ENCODE data around the gene FRMPD2.

FRMPD2 gene

GRCh38 chr10:48236199-48236621 lies 38.3 kb downstream of the FRMPD2 start:
- H3K79me2 ChIP-seq (ENCODE audit: insufficient read depth, low read length): no peaks in the 10 kb centered on the region
- H3K4me2 ChIP-seq (ENCODE audit: low read depth, low read length, poor library complexity, severe bottlenecking): no peak overlapping the region
- H3K27me3 ChIP-seq (ENCODE audit: insufficient read depth, low read length, poor library complexity, severe bottlenecking): no peaks in the 10 kb centered on the region
- no peaks in the 10 kb centered on the region for H3K36me3 ChIP-seq (ENCODE audit: insufficient read depth, low read length)
- no peaks in the 10 kb centered on the region for H3F3A ChIP-seq (ENCODE audit: low read depth)
- no peak for TF ChIP-seq EZH2phosphoT487 (IDR thresholded peaks at IDR 0.05; ENCODE audit: borderline replicate concordance)
- TF ChIP-seq, protein P1, sequence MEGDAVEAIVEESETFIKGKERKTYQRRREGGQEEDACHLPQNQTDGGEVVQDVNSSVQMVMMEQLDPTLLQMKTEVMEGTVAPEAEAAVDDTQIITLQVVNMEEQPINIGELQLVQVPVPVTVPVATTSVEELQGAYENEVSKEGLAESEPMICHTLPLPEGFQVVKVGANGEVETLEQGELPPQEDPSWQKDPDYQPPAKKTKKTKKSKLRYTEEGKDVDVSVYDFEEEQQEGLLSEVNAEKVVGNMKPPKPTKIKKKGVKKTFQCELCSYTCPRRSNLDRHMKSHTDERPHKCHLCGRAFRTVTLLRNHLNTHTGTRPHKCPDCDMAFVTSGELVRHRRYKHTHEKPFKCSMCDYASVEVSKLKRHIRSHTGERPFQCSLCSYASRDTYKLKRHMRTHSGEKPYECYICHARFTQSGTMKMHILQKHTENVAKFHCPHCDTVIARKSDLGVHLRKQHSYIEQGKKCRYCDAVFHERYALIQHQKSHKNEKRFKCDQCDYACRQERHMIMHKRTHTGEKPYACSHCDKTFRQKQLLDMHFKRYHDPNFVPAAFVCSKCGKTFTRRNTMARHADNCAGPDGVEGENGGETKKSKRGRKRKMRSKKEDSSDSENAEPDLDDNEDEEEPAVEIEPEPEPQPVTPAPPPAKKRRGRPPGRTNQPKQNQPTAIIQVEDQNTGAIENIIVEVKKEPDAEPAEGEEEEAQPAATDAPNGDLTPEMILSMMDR (conservative IDR thresholded peaks at IDR 0.05; ENCODE audit: low read length): no peak
- H4K20me1 ChIP-seq (ENCODE audit: insufficient read depth, low read length, poor library complexity, severe bottlenecking): no peaks in the 10 kb centered on the region
- H3K9ac ChIP-seq (ENCODE audit: low read depth, low read length, poor library complexity, severe bottlenecking): no peak overlapping the region
- H2AFZ ChIP-seq (ENCODE audit: low read length): no peak overlapping the region
- H3K4me3 ChIP-seq (ENCODE audit: low read length, poor library complexity, severe bottlenecking): no peak overlapping the region
- H3K9me3 ChIP-seq (ENCODE audit: insufficient read depth, low read depth, low read length): no peaks in the 10 kb centered on the region
- H3K9me2 ChIP-seq (replicated peaks; ENCODE audit: low read depth, low read length): no peaks in the 10 kb centered on the region
- peaks cover 8% of the 10 kb centered on the region for H3K4me1 ChIP-seq (ENCODE audit: insufficient read depth, low read length, poor library complexity, severe bottlenecking)

DNA sequence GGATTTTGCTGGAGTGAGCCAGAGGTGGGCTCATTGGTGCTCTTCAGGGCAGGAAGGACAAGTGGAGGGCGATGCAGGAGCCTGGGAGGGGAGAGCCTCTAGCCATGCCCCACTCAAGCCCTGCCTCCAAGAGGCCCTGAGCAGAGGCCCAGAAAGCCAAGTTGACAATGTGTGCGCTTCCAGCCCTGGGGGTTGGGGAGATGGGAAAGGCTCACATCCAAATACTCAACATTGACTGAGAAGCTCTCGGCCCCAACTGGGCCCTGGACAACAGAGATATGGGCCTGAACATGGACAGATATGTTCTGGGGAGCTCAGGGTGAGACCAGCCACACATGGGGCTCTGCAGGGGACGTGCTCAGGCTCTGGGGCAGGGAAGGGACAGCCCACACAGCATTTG lies 39.0 kb downstream of the FRMPD2 start:
- peaks cover 14% of the 10 kb centered on the region for H3K4me1 ChIP-seq (ENCODE audit: insufficient read depth, low read length, poor library complexity, severe bottlenecking)
- no peaks in the 10 kb centered on the region for H3K79me2 ChIP-seq (ENCODE audit: insufficient read depth, low read length)
- no peaks in the 10 kb centered on the region for H3K9me3 ChIP-seq (ENCODE audit: insufficient read depth, low read depth, low read length)
- no peaks in the 10 kb centered on the region for H3F3A ChIP-seq (ENCODE audit: low read depth)
- H3K36me3 ChIP-seq (ENCODE audit: insufficient read depth, low read length): no peaks in the 10 kb centered on the region
- no peaks in the 10 kb centered on the region for H4K20me1 ChIP-seq (ENCODE audit: insufficient read depth, low read length, poor library complexity, severe bottlenecking)
- no peak overlapping the region for H3K4me2 ChIP-seq (ENCODE audit: low read depth, low read length, poor library complexity, severe bottlenecking)
- no peak overlapping the region for H3K9ac ChIP-seq (ENCODE audit: low read depth, low read length, poor library complexity, severe bottlenecking)
- H2AFZ ChIP-seq (ENCODE audit: low read length): no peak overlapping the region
- no peak for TF ChIP-seq EZH2phosphoT487 (IDR thresholded peaks at IDR 0.05; ENCODE audit: borderline replicate concordance)
- H3K4me3 ChIP-seq (ENCODE audit: low read length, poor library complexity, severe bottlenecking): no peak overlapping the region
- no peaks in the 10 kb centered on the region for H3K27me3 ChIP-seq (ENCODE audit: insufficient read depth, low read length, poor library complexity, severe bottlenecking)
- no peaks in the 10 kb centered on the region for H3K9me2 ChIP-seq (replicated peaks; ENCODE audit: low read depth, low read length)

DNA sequence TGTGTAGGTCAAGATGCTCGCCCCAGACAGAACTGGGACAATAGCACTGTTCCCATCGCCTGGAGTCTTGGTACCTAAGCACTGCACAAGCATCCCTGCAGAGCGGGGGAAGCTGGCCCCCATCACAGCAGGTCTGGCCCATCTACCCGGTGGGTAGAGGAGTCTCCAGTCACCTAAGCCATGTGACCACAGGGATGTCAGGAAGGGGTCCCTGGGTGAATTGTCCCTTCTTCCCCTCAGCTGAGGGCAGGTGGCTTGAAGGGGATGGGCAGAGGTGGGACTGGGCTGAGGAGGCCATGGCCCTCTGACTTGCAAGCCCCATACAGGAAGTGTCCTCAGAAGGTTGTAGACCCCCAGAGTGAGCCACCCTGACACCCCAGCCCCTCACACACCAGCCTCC lies 39.7 kb downstream of the FRMPD2 start:
- H3K4me2 ChIP-seq (ENCODE audit: low read depth, low read length, poor library complexity, severe bottlenecking): no peak overlapping the region
- no peaks in the 10 kb centered on the region for H3F3A ChIP-seq (ENCODE audit: low read depth)
- H2AFZ ChIP-seq (ENCODE audit: low read length): no peak overlapping the region
- H3K36me3 ChIP-seq (ENCODE audit: insufficient read depth, low read length): no peaks in the 10 kb centered on the region
- TF ChIP-seq EZH2phosphoT487 (IDR thresholded peaks at IDR 0.05; ENCODE audit: borderline replicate concordance): no peak
- TF ChIP-seq, protein P1 (conservative IDR thresholded peaks at IDR 0.05; ENCODE audit: low read length): no peak
- no peak overlapping the region for H3K9ac ChIP-seq (ENCODE audit: low read depth, low read length, poor library complexity, severe bottlenecking)
- no peak overlapping the region for H3K4me3 ChIP-seq (ENCODE audit: low read length, poor library complexity, severe bottlenecking)
- H3K27me3 ChIP-seq (ENCODE audit: insufficient read depth, low read length, poor library complexity, severe bottlenecking): no peaks in the 10 kb centered on the region
- no peaks in the 10 kb centered on the region for H4K20me1 ChIP-seq (ENCODE audit: insufficient read depth, low read length, poor library complexity, severe bottlenecking)
- H3K79me2 ChIP-seq (ENCODE audit: insufficient read depth, low read length): no peaks in the 10 kb centered on the region
- no peaks in the 10 kb centered on the region for H3K9me2 ChIP-seq (replicated peaks; ENCODE audit: low read depth, low read length)
- H3K4me1 ChIP-seq (ENCODE audit: insufficient read depth, low read length, poor library complexity, severe bottlenecking): peaks cover 15% of the 10 kb centered on the region
- H3K9me3 ChIP-seq (ENCODE audit: insufficient read depth, low read depth, low read length): no peaks in the 10 kb centered on the region

- Histone ChIP-seq H3K4me2 (ENCODE audit: low read depth, low read length, poor library complexity, severe bottlenecking) (no peak overlapping the region), H3F3A (ENCODE audit: low read depth) (no peaks in the 10 kb centered on the region), H2AFZ (ENCODE audit: low read length) (no peak overlapping the region), H3K9ac (ENCODE audit: low read depth, low read length, poor library complexity, severe bottlenecking) (no peak overlapping the region), H4K20me1 (ENCODE audit: insufficient read depth, low read length, poor library complexity, severe bottlenecking) (no peaks in the 10 kb centered on the region), H3K4me3 (ENCODE audit: low read length, poor library complexity, severe bottlenecking) (no peak overlapping the region), H3K27me3 (ENCODE audit: insufficient read depth, low read length, poor library complexity, severe bottlenecking) (no peaks in the 10 kb centered on the region), H3K4me1 (ENCODE audit: insufficient read depth, low read length, poor library complexity, severe bottlenecking) (peaks cover 15% of the 10 kb centered on the region), H3K36me3 (ENCODE audit: insufficient read depth, low read length) (no peaks in the 10 kb centered on the region), H3K9me3 (ENCODE audit: insufficient read depth, low read depth, low read length) (no peaks in the 10 kb centered on the region), H3K9me2 (replicated peaks; ENCODE audit: low read depth, low read length) (no peaks in the 10 kb centered on the region), H3K79me2 (ENCODE audit: insufficient read depth, low read length) (no peaks in the 10 kb centered on the region)
- TF ChIP-seq, protein P1 (conservative IDR thresholded peaks at IDR 0.05; ENCODE audit: low read length): no peak
- TF ChIP-seq EZH2phosphoT487 (IDR thresholded peaks at IDR 0.05; ENCODE audit: borderline replicate concordance): no peak
Measured at GRCh38 chr10:48234295-48234694, 40.2 kb downstream of the FRMPD2 start.

Measured in Loucy (cell line).